IPS-15b (cell line): Measurements from ENCODE around the gene EPHA7.

ENCODE experiments used
- H3K27me3 ChIP-seq: one replicate; pipeline ENCODE4 v1.6.1; 2013; ENCODE audit warnings: low read length; ENCODE audit not compliant: control insufficient read depth, insufficient read depth
- H3K36me3 ChIP-seq: one replicate; pipeline ENCODE4 v1.6.1; 2013; ENCODE audit warnings: low read length; ENCODE audit not compliant: control insufficient read depth, insufficient read depth
- H3K4me1 ChIP-seq: one replicate; pipeline ENCODE4 v1.6.1; 2013; ENCODE audit warnings: mild to moderate bottlenecking, low read length; ENCODE audit not compliant: control insufficient read depth, insufficient read depth
- H3K4me3 ChIP-seq: one replicate; pipeline ENCODE4 v1.5.1; 2013; ENCODE audit warnings: low read depth, low read length
- H3K9ac ChIP-seq: one replicate; pipeline ENCODE4 v1.6.1; 2013; ENCODE audit warnings: low read depth, mild to moderate bottlenecking, low read length
- H3K9me3 ChIP-seq: one replicate; pipeline ENCODE4 v1.6.1; 2013; ENCODE audit warnings: mild to moderate bottlenecking, low read length; ENCODE audit not compliant: control insufficient read depth, insufficient read depth

Gene EPHA7

DNA sequence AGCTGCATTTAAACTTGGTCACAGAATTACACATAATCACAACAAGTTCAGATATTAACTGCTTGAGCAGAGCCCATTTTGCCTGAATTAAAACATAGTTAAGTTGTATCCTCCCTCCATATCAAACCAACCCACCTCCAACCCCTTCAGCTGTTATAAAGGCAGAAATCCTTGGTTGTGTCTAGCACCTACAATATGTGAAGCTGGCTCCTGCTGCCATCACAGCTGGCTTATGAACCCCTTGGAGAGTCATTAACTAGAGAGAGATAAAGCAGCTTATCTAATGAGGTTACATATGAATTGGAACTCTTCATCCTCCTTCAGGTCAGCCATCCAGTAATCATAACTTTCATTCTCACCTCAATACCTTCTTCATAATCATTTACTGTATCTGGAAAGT lies 101.8 kb downstream of the EPHA7 start:
- H3K9me3 ChIP-seq: no peaks in the 10 kb centered on the region

DNA sequence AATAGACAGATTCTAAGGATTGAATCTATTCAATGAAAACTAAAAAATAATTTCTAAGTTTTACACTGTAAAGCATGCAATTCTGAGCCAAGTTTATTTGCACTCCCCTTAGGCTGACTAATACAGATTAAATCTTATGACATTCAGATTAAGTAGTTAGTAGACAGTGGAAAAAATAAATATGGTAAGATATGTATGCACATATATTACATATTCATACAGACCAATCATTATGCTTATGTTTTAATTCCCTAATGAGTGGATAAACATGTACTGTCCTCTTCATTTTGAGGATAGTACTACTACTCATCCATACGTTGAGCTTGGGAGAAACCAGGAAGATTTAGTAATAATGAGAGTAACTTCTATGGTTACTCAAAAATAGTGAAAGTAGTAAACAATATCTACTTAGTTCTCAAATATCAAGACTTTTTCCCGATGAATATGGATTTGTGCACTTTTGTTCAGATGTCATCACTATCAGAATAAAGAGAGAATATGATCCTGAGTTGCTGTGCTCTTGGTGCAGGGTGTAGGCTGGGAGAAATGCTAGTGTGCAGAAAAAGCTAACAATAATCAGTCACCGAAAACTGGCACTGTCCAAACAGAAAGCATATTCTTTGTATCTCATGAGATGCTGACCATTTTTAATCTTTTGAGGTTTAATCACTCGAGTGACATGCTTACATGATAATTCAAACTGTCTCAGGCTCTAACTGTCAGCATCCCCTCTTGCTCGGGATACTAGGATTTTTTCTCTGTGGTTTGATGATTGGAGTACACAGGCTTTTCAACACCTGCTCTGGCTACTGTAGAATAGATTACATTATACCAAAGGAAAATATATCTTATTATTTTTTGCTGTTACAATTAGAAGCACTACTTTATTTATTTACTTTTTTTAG lies 111.6 kb downstream of the EPHA7 start:
- H3K9me3 ChIP-seq: no peaks in the 10 kb centered on the region
- H3K9ac ChIP-seq: no peak overlapping the region
- no peak overlapping the region for H3K4me3 ChIP-seq
- no peaks in the 10 kb centered on the region for H3K4me1 ChIP-seq
- H3K36me3 ChIP-seq: no peaks in the 10 kb centered on the region
- H3K27me3 ChIP-seq: no peaks in the 10 kb centered on the region

More for the DNA sequence above, 101.8 kb downstream of the EPHA7 start:
- H3K4me1 ChIP-seq: no peaks in the 10 kb centered on the region
- no peaks in the 10 kb centered on the region for H3K36me3 ChIP-seq
- H3K4me3 ChIP-seq: no peak overlapping the region
- H3K27me3 ChIP-seq: no peaks in the 10 kb centered on the region
- no peak overlapping the region for H3K9ac ChIP-seq

DNA sequence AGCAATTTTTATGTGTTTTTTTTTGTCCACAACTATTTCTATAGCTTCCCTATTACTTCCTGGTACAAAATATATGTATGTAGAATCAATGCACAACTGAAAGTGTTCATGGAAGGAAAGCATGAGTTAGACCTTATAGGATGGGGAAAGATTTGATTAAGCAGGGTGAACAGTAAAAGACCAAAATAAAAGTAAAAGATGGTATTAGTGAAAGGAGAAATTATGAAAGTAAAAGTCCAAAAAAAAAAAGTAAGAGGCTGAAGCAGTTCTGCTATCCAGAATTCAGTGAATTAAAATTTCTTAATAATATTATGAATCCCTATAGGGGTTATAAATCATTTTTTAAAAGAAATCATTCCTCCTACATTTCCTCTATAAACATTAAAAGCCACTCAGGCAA lies 114.3 kb downstream of the EPHA7 start:
- Histone ChIP-seq H3K27me3 (no peaks in the 10 kb centered on the region), H3K36me3 (no peaks in the 10 kb centered on the region), H3K9me3 (no peaks in the 10 kb centered on the region), H3K9ac (no peak overlapping the region), H3K4me1 (peaks cover 3% of the 10 kb centered on the region), H3K4me3 (no peak overlapping the region)

DNA sequence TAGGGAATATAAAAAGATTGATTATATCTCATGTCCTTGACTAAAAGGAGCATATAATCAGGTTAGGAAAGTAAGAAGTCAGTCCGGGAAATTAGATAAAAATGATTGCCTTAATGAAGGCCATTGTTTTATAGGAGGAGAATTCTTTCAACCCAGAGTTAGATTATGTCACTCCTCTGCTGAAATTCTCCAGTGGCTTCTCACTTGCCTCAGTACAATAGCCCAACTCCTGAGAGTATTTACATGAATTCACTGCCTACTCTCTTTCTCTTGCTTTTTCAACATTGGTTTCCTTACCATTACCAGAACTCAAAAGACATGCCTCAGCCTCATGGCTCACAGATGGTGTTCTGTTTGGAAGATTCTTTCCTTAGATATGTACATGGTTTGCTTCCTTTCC lies 114.9 kb downstream of the EPHA7 start:
- Histone ChIP-seq H3K9ac (no peak overlapping the region), H3K9me3 (no peaks in the 10 kb centered on the region), H3K4me3 (no peak overlapping the region), H3K27me3 (no peaks in the 10 kb centered on the region), H3K4me1 (peaks cover 3% of the 10 kb centered on the region), H3K36me3 (no peaks in the 10 kb centered on the region)

DNA sequence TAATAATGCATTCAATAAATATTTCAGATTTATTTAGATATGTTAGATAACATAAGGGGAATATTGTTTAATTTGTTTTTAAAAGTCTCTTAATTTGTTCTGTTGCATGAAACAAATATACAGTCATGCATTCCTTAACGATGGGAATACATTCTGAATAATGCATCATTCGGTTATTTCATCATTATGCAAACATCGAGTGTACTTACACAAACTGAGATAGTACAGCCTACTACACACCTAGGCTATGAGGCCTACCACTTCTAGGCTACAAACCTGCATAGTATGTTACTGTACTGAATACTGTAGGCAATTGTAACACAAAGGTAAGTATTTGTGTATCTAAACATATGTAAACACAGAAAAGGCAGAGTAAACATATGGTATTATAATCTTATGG lies 118.7 kb downstream of the EPHA7 start:
- peaks cover 3% of the 10 kb centered on the region for H3K4me1 ChIP-seq
- H3K4me3 ChIP-seq: no peak overlapping the region
- no peak overlapping the region for H3K9ac ChIP-seq
- no peaks in the 10 kb centered on the region for H3K9me3 ChIP-seq
- no peaks in the 10 kb centered on the region for H3K27me3 ChIP-seq
- H3K36me3 ChIP-seq: no peaks in the 10 kb centered on the region

DNA sequence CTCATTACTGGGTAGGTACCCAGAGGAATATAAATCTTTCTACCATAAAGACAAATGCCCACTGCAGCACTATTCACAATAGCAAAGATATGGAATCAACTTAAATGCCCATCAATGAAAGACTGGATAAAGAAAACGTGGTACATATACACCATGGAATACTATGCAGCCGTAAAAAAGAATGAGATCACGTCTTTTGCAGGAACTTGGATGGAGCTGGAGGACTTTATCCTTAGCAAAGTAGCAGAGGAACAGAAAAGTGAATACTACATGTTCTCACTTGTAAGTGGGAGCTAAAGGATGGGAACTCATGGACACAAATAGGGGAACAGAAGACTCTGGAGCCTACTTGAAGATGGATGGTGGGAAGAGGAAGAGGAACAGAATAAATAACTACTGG lies 119.7 kb downstream of the EPHA7 start:
- H3K36me3 ChIP-seq: no peaks in the 10 kb centered on the region
- H3K27me3 ChIP-seq: no peaks in the 10 kb centered on the region
- no peak overlapping the region for H3K4me3 ChIP-seq
- no peak overlapping the region for H3K9ac ChIP-seq
- H3K4me1 ChIP-seq: peaks cover 3% of the 10 kb centered on the region
- H3K9me3 ChIP-seq: no peaks in the 10 kb centered on the region

DNA sequence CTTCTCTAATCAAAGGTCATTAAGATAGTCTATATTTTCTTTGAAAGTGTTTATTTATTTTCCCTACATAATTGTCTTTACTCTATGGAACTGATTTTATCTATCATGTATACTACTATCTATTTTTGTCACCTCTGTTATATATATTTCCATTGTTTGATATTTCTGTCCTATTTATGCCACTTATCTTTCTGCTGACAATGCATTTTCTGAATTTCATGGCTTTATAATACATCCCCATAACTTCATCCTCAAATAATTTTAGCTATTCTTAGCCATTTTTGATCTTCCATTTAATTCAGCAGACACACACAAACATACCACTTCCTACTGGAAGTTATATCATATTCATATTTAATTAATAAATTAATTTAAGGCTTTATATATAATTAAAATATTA lies 123.7 kb downstream of the EPHA7 start:
- peaks cover under 1% of the 10 kb centered on the region for H3K4me1 ChIP-seq
- H3K36me3 ChIP-seq: no peaks in the 10 kb centered on the region
- no peaks in the 10 kb centered on the region for H3K9me3 ChIP-seq
- no peaks in the 10 kb centered on the region for H3K27me3 ChIP-seq
- H3K9ac ChIP-seq: no peak overlapping the region
- H3K4me3 ChIP-seq: no peak overlapping the region

DNA sequence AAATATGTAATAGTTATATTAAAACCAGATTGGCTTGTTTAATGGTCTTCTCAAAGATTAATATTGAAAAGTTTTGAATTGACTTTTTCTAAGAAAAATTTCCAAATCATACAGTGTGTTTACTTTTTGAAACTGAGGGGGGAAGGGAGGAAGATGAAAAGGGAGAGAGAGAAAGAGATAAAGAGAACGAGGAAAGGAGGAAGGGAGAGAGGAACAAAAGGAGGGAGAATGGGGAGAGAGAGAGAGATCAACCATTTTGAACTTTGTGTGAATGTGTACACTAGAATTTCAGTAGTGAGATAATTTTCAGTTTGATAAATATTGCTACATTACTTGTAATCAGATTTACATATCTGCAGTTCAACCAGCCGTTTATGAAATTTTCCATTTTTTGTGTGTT lies 124.5 kb downstream of the EPHA7 start:
- Histone ChIP-seq H3K9me3 (no peaks in the 10 kb centered on the region), H3K9ac (no peak overlapping the region), H3K36me3 (no peaks in the 10 kb centered on the region), H3K4me3 (no peak overlapping the region), H3K27me3 (no peaks in the 10 kb centered on the region), H3K4me1 (no peaks in the 10 kb centered on the region)

DNA sequence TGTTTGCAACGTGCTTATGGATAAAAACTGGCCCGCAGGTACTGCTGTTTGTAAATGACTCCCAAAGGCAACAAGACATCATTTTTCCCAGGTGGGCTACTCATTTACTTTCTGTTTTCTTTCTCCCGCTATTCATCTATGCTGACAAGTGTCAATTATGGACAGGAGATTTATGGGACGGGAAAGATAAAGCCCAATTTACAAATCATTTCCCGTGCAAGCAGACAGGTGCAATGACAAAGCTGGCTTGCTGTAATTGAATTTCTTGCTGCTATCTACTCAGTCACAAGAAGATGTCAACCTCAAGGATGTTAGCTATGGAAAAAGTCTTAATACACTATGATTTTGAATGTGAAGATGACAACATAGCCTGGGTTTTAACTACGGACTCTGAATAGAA lies 125.5 kb downstream of the EPHA7 start:
- no peaks in the 10 kb centered on the region for H3K9me3 ChIP-seq
- H3K9ac ChIP-seq: no peak overlapping the region
- H3K4me3 ChIP-seq: no peak overlapping the region
- no peaks in the 10 kb centered on the region for H3K27me3 ChIP-seq
- no peaks in the 10 kb centered on the region for H3K36me3 ChIP-seq
- H3K4me1 ChIP-seq: no peaks in the 10 kb centered on the region

DNA sequence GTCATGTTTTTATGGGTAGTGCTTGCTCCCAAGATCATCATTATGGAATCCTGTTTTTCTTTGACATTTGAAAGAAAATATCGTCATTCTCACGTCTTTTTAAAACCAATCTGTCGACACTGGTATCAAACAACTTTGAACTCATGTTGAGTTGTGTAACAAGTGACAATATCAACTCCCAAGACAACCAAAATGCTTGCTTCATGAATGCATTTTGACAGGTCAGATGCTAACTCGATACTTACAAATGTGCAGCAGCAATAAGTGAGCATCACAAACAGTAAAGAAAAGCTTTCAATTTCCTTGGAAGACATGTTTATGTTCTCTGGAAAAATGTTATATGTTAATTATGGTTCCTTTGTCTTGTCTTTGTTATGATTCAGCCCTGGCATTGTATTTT lies 125.9 kb downstream of the EPHA7 start:
- H3K4me1 ChIP-seq: no peaks in the 10 kb centered on the region
- no peaks in the 10 kb centered on the region for H3K36me3 ChIP-seq
- no peaks in the 10 kb centered on the region for H3K9me3 ChIP-seq
- H3K27me3 ChIP-seq: no peaks in the 10 kb centered on the region
- H3K4me3 ChIP-seq: no peak overlapping the region
- H3K9ac ChIP-seq: no peak overlapping the region

DNA sequence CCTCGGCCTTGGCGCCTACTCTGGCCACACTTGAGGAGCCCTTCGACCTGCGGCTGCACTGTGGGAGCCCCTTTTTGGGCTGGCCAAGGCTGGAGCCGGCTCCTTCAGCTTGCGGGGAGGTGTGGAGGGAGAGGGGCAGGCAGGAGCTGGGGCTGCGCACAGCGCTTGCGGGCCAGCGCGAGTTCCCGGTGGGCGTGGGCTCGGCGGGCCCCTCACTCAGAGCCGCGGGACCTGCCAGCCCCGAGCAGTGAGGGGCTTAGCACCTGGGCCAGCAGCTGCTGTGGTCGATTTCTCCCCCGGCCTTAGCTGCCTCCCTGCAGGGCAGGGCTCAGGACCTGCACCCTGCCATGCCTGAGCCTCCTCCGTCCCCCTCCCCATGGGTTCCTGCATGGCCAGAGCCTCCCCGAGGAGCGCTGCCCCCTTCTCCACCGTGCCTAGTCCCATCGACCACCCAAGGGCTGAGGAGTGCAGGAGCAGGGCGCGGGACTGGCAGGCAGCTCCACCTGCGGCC lies 136.8 kb downstream of the EPHA7 start:
- Histone ChIP-seq H3K36me3 (no peaks in the 10 kb centered on the region), H3K4me3 (no peak overlapping the region), H3K27me3 (no peaks in the 10 kb centered on the region), H3K4me1 (no peaks in the 10 kb centered on the region), H3K9me3 (no peaks in the 10 kb centered on the region), H3K9ac (no peak overlapping the region)

DNA sequence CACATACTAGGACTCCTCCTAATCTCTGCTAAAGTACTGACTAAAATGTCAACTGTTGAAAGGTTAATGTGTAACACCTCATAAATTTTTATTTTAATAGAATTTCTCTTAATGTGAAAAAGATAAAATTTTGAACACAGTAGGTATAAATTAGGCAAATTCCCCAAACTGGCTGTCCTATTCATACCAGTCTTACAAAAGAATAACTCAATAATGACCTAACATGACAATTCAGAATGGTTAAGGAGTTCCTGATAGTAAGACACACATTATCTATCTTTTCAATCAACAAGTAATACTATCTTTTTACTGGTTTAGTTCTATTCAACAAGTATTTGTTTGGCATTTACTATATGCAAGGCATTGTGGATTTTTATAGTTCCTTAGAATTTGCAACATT lies 141.1 kb downstream of the EPHA7 start:
- Histone ChIP-seq H3K4me3 (no peak overlapping the region), H3K4me1 (peaks cover 3% of the 10 kb centered on the region), H3K9ac (no peak overlapping the region), H3K27me3 (no peaks in the 10 kb centered on the region), H3K9me3 (no peaks in the 10 kb centered on the region), H3K36me3 (no peaks in the 10 kb centered on the region)
